Posterior vena cava (tissue), 2 donors: ENCODE data around the gene DPEP2. TPM values are rescaled to one million over a fixed set of nuclear protein-coding genes. Genes with fewer than 3 reads are reported as not detected.
"Not testable (repeated sequence)": the region's sequence is repeated elsewhere in the genome, so short reads cannot be mapped to it uniquely, and the experiment has no call there.

Source experiments
- DNase-seq: peaks from one replicate; pipeline ENCODE4 v3.0.0-alpha.2; 2020; ENCODE audit warnings: low spot score
- intact Hi-C, 2 donors: fragments of 100-400 bp; cut with DNase I; formaldehyde crosslinking; loops; one replicate each; pipeline versions ENCODE4 v1.14.1 to v1.14.2; 2022 to 2023
- total RNA-seq, 2 donors: library from RNA; stranded (reverse); fragmentation: NEBNext Ultra II Directional; extraction: Animal tissue kit (Norgen Biotek cat#: 25700); gene quantifications; one replicate each; pipeline ENCODE4 v1.2.1, GENCODE V29; 2021
- donor health status: DM: yes; HTN: yes; CAD: no.
- donor health status: DM: yes; HTN: yes; CAD: no.

The DPEP2 gene
- total RNA-seq, 2 donors from 2014 or later: 1.1 to 3.0 TPM

DNA sequence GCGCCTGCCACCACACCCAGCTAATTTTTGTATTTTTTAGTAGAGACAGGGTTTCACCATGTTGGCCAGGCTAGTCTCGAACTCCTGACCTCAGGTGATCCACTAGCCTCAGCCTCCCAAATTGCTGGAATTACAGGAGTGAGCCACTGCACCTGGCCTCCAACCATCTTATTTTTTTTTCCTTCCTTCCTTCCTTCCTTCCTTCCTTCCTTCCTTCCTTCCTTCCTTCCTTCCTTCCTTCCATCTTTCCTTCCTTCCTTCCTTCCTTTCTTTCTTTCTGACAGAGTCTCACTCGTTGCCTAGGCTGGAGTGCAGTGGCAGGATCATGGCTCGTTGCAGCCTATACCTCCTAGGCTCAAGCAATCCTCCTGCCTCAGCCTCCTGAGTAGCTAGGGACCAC is 10.6 kb upstream of the DPEP2 start:
- intact Hi-C loops, DNase-seq: not testable (repeated sequence)

DNA sequence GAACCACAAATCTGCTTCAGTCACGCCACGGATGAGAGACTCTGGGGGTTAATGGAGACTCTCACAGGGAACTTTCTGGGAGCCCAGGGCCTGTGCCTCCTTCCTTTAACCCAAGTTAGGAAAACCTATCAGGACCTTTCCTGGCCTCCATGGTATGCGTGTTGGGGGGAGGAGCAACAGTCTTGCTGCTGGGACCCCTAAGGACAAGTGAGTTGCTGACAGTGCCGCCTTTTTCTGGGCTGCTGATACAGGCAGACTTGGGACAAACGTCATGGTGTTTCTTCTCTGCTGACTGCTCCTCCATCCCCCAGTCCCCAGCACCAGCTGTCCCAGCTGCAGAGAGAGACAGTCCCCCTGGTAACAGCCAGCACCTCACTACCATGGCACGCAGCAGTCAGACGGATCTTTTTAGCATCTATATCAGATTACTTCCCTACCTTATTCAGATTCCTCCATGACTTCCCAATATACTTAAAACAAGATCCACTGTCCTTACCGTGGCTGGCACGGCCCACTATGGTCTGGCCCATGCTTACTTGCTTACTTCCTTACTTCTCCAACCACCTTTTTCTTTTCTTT is 10.0 kb upstream of the DPEP2 start:
- DNase-seq: no peak
- intact Hi-C loops: no loop called here

DNA sequence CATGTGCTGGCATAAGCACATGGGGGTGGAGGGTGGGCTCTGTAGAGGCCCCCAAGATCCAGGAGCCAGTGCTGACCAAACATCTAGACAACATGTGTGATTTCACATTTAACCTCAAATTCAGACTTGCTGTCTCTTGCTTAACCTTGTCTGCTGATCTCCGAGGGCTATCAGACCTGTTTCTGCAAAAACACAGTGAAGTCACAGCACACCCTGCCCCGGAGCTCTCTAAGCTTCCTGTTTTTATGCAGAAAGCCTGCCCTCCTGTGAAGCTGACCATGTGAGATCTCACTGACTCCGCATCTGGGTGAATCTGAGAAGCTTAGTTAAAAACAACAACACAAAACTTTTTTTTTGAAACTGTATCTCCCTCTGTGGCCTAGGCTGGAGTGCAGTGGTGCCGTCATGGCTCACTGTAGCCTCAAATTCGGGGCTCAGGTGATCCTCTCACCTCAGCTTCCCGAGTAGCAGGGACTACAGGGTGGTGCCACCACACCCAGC is 6.6 kb upstream of the DPEP2 start:
- peak; percentile 83 for DNase-seq

DNA sequence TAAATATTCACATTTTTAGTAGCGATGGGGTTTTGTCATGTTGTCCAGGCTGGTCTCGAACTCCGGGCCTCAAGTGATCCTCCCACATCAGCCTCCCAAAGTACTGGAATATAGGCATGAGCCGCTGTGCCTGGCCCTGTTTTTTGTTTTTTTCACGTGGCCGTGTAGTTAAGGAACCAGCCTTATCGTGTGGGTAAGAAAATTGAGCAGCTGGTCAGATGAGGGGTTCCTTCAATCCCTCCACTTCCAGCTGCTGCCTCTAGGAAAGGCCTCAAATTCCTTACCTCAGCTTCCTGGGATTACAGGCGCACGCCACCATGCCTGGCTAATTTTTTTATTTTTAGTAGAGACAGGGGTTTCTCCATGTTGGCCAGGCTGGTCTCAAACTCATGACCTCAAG is 5.9 kb upstream of the DPEP2 start:
- DNase-seq: no peak
- intact Hi-C loops: no loop called here

More for the DNA sequence above, 6.6 kb upstream of the DPEP2 start:
- intact Hi-C loops: no loop called here

DNA sequence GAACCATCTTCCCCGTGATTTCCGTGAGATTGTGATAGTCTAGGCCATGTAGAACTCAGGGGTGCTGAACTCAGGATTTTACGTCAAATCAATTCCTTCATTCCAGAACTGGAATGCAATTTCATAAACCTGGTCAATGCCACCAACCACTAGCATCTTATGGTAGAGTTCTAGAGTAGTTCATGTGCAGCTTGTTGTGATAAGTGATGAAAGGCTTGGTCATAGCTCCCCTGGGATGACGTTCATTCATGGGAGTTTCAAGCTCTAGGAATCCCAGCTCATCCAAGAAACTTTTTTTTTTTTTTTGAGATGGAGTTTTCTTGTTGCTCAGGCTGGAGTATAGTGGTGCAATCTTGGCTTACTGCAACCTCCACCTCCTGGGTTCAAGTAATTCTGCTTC is 3.7 kb upstream of the DPEP2 start:
- intact Hi-C loops: no loop called here
- DNase-seq: no peak

DNA sequence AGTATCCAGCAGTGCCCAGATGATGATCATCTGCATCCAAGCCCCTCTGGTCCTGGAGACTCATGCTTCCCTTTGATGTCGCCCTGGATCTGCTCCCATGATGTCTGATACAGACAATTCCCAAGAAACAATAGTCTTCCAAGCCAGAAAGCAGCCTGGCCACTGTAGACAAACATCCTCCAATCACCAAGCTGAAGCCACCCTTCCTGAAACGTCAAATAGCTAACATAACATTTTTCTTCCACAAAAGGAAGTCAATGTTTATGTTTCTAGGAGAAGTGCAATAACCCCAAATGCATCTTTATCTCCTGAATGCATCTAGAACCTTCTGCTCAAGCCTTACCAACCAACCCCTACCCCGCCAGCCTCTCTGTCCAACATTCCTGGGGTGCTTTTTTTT is 1.2 kb upstream of the DPEP2 start:
- intact Hi-C loops: no loop called here
- no peak for DNase-seq

DNA sequence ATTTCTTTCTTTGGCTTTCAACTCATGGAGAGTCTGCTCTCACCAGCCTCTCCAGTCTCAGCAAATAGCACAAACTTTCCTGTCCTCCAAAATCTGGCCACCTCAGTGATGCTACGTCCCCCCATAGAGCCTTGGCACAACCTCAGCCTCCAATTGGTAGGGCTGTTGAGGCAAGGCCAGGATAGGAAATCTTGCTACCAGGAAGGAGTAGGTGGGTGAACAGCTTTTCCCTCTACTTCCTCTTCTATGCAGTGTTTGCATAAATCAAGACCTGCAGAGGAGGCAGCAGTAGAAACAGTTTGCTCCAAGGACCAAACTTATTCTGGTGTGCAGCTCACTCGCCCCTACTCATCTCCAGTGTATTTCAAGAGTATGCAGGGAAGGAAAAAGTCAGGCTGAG is 701 bp upstream of the DPEP2 start:
- no peak for DNase-seq
- intact Hi-C loops: no loop called here

DNA sequence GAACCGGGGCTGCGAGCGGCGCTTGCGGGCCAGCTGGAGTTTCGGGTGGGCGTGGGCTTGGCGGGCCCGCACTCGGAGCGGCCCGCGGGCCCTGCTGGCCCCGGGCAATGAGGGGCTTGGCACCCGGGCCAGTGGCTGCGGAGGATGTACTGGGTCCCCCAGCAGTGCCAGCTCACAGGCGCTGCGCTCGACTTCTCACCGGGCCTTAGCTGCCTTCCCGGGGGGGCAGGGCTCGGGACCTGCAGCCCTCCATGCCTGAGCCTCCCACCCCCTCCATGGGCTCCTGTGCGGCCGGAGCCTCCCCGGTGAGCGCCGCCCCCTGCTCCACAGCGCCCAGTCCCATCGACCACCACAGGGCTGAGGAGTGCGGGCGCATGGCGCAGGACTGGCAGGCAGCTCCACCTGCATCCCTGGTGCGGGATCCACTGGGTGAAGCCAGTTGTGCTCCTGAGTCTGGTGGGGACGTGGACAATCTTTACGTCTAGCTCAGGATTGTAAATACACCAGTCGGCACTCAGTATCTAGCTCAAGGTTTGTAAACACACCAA is 979 bp downstream of the DPEP2 start:
- DNase-seq, intact Hi-C loops: not testable (repeated sequence)

DNA sequence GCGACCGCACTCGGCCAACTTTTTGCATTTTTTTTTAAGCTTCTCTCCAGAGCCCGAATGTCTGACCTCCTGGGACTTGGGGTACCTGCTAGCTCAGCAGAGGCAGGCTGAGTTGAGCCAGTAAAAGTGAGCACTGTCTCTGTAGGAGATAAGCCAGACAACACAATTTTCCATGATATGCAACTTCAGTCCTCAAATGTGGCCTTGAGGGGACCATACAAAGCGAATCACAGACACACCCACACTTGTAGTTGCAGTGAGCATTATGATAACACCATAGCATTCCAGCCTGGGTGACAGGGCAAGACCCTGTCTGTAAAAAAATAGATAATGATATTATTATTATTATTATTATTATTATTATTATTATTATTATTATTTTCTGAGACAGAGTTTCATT is 2.6 kb downstream of the DPEP2 start:
- intact Hi-C loops: no loop called here
- no peak for DNase-seq

DNA sequence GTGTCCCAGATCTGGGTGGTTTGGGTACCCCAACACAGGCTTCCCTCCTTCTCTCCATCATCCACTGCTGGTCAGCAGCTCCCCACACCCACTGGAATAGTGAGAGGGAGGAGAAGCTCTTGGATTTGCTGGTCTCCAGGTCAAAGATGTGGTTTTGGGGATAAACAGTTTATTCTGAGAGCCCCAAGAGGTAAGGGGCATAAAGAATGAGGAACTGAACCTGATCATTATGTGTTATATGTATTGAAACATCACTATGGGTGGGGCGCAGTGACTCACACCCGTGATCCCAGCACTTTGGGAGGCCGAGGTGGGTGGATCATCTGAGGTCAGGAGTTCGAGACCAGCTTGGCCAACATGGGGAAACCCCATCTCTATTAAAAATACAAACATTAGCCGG is 3.9 kb downstream of the DPEP2 start:
- no peak for DNase-seq
- intact Hi-C loops: no loop called here

DNA sequence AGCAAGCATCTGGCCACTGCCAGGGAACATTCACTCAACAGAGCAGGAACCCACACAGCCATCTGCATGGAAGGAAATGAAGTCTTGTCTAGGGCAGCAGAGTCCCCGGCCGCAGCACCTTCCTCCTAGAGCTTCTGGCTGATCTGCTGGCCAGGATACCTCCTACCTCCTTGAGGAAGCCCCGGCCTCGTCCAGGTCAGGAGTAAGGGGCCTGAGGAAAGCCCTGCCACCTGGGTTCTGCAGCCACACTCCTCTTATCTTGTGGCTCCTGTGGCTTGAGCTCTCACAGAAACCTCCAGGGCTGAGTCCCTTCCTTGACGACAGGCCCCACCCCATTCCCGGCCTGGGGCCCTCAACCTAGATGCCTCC is 5.3 kb downstream of the DPEP2 start:
- intact Hi-C loops: loop anchor here in 1 of 2 donors (5.0 kb wide), 1 partner anchor 48 kb away; no protein-coding TSS in a partner anchor
- DNase-seq: not testable (repeated sequence)

DNA sequence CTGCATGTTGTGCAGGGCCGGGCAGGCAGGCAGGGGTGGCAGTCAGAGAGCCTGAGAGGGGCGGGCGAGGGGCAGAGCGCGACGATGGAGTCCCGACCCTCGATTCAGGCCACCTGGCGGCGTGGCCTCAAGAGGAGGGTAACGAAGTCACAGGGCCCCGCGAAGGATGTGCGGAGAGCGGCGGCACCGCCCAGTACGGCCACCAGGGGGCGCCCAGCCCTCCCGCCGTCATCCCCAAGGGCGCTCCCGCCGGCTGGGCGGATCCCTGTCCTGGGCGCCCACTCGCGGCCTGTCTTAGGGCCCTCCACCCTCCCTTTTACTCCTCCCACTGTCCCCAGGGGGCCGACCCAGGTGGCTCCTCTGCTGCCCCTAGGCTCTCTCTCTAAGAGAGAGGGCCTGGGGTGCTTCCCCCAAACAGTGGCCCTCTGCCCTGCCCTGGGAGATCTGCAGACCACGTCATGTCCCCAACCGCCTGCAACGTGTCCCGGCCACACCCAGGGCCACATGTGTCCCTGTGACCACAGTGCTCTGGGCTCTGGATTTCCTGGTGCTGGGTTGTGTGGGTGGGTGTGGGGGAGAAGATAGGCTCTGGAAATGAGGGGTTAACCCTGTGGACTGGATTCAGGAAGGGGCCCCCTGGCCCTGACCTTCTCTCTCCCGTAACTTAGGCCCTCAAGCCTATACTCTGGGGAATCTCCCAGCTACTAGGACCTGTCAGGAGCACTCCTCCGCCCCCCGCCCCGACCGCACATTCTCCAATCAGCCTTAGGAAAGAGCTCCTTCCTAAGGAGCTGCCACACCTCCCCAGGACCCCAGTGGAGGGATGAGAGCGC is 5.9 kb downstream of the DPEP2 start:
- intact Hi-C loops: loop anchor here in 1 of 2 donors (5.0 kb wide), 1 partner anchor 49 kb away; no protein-coding TSS in a partner anchor
- DNase-seq: peak; percentile 96

DNA sequence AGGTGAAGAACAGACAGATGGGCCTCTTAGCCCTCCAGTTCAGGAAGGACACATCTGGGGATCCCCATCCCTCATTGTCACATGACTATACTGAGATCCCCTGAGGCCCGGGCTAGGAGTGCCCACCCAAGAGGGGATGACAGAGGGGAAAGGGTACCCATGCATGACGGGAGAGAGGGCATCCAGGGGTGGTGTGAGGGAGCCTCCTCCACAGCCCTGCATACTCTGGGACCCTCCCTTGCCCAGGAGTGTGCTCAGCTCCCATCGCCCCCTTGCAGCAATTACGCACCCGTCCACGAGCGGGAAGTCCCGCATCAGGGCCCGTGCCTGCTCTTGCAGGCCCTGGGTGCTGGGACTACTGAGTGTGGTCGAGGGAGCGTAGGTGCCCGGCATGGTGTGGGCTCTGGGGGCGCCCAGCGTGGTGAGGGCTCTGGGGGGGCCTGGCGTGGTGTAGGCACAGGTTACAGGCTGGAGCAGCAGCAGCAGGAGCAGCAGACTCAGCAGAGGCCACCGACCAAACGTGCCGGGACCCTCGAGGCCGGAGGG is 6.5 kb downstream of the DPEP2 start:
- no peak for DNase-seq
- intact Hi-C loops: loop anchor here in 1 of 2 donors (5.0 kb wide), 1 partner anchor 50 kb away; no protein-coding TSS in a partner anchor

DNA sequence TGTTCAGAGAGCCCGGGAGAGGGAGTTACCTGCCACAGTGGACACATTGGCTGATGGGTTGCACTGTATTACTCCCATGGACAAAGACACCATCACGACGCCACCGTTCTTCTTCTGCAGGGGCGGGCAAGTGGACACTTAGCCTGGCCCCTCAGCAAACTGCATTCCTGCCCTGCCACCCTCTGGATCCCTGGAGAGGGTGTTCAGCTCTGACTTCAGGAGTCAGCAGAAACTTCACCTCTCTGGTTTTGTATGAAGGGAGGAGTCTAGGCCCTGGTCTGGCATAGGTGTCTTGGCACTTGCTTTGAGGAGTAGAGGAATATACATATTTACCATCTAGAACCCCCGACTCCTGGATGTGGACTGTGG is 9.3 kb downstream of the DPEP2 start:
- intact Hi-C loops: loop anchor here in 1 of 2 donors (5.0 kb wide), 1 partner anchor 52 kb away; no protein-coding TSS in a partner anchor
- DNase-seq: no peak

DNA sequence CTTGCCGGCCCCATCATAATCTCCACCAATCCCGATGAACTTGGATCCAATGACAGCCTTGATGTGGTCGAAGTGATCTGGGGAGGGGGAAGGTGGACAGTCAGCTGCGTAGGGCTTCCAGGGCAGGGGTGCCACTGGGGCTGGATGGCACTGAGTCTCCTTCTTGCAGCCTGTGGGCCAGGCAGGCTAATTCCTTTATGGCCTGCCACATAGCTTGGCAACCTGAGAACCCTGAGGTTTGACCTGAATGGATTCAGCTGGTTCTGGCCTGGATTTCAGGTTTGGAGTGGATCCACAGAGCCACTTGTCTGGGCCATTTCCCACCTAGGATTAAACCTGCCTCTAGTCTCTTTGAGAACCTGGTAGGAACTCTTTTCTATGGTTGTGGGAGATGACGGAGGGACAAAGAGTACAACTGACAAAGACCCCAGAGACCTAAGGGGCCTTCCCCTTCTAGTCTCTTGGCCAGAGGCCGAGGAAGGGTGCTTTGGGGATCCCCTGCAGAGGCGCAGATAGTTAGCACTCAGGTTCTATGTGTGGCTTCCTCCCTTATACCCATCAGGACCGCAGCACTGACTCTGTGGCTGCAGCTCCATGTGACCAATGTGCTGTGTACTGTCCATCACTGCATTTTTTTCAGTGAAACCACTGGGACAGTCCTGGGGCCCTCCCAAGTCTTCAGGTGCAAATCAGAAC is 9.8 kb downstream of the DPEP2 start:
- intact Hi-C loops: loop anchor here in 1 of 2 donors (5.0 kb wide), 1 partner anchor 53 kb away; no protein-coding TSS in a partner anchor
- no peak for DNase-seq

DNA sequence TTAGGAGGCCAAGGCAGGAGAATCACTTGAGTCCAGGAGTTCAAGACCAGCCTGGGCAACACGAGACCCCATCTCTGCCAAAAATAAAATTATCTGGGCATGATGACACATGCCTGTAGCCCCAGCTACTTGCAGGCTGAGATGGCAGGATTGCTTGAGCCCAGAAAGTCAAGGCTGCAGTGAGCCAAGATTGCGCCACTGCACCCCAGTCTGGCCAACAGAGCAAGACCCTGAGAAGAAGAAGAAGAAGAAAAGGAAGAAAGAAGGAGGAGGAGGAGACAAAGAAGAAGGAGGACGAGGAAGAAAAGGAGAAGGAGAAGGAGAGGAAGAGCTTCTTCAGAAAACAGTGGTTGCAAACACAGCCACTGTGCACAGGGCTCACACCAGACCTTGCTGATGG is 10.6 kb downstream of the DPEP2 start:
- DNase-seq: no peak
- intact Hi-C loops: no loop called here

DNA sequence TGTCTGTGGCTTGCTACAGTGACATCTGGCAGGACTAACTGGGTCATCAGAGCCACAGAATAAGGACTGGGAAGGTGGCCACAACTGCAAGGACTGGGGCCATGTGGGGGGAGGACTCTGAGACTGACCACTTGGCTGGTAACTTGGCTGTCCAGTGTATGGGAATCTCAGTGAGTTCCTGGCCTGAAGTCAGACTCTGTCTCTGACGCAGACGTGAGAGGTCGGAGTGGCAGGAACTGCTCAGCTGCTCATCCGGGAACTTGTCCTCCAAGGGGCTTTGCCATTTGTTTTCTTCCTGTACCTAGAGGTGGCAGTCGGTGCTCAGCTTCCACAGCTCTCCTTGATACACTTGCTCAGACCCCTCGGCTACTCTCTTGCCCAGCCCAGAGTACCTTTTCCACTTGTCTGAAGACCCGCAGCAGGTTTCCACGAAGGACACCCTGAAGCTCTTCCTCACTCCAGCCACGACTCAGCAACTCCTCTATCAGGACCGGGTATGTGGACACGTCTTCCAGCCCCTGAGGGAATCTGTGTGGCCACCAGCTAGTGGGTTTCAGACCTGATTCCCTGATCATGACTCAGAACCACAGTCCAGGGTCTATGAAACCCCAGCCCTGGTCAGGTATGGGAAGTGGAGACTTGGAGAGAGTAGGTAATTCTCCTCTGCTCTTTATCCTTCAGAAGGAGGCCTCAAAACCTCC is 11.7 kb downstream of the DPEP2 start:
- no peak for DNase-seq
- intact Hi-C loops: no loop called here

DNA sequence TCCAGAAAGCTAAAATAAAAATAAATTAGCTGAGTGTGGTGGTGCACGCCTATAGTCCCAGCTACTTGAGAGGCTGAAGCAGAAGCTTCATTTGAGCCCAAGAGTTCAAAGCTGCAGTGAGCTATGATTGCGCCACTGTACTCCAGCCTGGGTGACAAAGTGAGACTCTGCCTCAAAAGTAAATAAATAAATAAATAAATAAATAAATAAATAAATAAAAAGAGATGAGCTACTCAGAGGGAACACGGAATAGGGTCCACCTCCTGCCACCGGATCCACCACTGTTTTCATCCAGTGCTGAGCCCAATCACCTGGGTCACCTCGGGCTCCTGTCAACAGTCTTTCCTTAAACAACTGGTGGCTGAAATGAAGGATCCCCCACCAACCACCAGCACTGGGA is 12.3 kb downstream of the DPEP2 start:
- DNase-seq: no peak
- intact Hi-C loops: no loop called here
